Sigmoid colon (tissue), 7 donors: ENCODE data around the gene MGST2. TPM values are rescaled to one million over a fixed set of nuclear protein-coding genes. Genes with fewer than 3 reads are reported as not detected.

Experiments
- DNase-seq: peaks from one replicate; pipeline ENCODE4 v3.0.0-alpha.2; 2019
- H3K27ac ChIP-seq, 4 donors: fragments of 200-600 bp; sonication (generic); one replicate each; pipeline ENCODE4 v1.5.1; 2016 to 2019; ENCODE audit warnings: mild to moderate bottlenecking in 1 of 4
- H3K27me3 ChIP-seq, 3 donors: fragments of 200-600 bp; sonication (generic); one replicate each; pipeline ENCODE4 v1.5.1; 2019; ENCODE audit warnings: mild to moderate bottlenecking in 1 of 3
- H3K36me3 ChIP-seq, 4 donors: fragments of 200-600 bp; sonication (generic); one replicate each; pipeline ENCODE4 v1.5.1; 2016 to 2019
- H3K4me1 ChIP-seq, 4 donors: fragments of 200-600 bp; sonication (generic); one replicate each; pipeline ENCODE4 v1.5.1; 2017 to 2019
- H3K4me3 ChIP-seq, 4 donors: fragments of 200-600 bp; sonication (generic); one replicate each; pipeline ENCODE4 v1.5.1; 2017 to 2019; ENCODE audit warnings: mild to moderate bottlenecking in 2 of 4, moderate library complexity in 1 of 4
- H3K9me3 ChIP-seq, 4 donors: fragments of 200-600 bp in 3 of 4; sonication (generic) in 3 of 4; one replicate each; pipeline versions ENCODE4 v1.5.1 to v1.6.1; 2013 to 2019
- CTCF ChIP-seq, 4 experiments: fragments of 450-650 bp in 3 of 4; fragments of 200-600 bp in 1 of 4; IDR thresholded peaks; one replicate each; pipeline ENCODE4 v1.5.1; 2016 to 2019; ENCODE audit warnings: antibody characterized with exemption in 4 of 4, mild to moderate bottlenecking in 3 of 4, moderate library complexity in 2 of 4
- EP300 ChIP-seq, 4 donors: sonication (generic); formaldehyde crosslinking; IDR thresholded peaks; one replicate each; pipeline ENCODE4 v1.6.1; 2017; ENCODE audit warnings: antibody characterized with exemption in 4 of 4
- POLR2A ChIP-seq, 2 donors: fragments of 450-650 bp; IDR thresholded peaks; one replicate each; pipeline ENCODE4 v1.6.1; 2016; ENCODE audit warnings: antibody characterized with exemption in 2 of 2, mild to moderate bottlenecking in 2 of 2, moderate library complexity in 2 of 2
- POLR2AphosphoS5 ChIP-seq, 4 donors: sonication (generic); formaldehyde crosslinking; IDR thresholded peaks; one replicate each; pipeline ENCODE4 v1.6.1; 2017; ENCODE audit warnings: antibody characterized with exemption in 4 of 4
- WGBS, 2 donors: extraction: QIAGEN DNeasy Blood & Tissue Kit; methylation state at CpG; one replicate each; pipeline ENCODE4 v1.1.7; 2013; 5-methylcytosine and 5-hydroxymethylcytosine counted together
- intact Hi-C: fragments of 100-400 bp; cut with DNase I; formaldehyde crosslinking; loops from one replicate; pipeline ENCODE4 v1.15.1; 2023
- polyA plus RNA-seq, 3 donors: library from polyadenylated mRNA; stranded (reverse); fragments of 200-250 nt; gene quantifications; one replicate each; pipeline ENCODE4 v1.2.3, GENCODE V29; 2013
- total RNA-seq, 4 donors: library from RNA; depleted of rRNA; stranded (reverse); fragments of >200 nt; gene quantifications; one replicate each; pipeline ENCODE4 v1.1.0, GENCODE V29; 2016
- donor health status: healthy with polysubstance abuse.
- donor health status: Bipolar disorder and iron deficiency.
- donor health status: healthy.

Gene MGST2
- total and polyA plus RNA-seq, 7 donors, result 30.8 to 143 (median 48.2) TPM

DNA sequence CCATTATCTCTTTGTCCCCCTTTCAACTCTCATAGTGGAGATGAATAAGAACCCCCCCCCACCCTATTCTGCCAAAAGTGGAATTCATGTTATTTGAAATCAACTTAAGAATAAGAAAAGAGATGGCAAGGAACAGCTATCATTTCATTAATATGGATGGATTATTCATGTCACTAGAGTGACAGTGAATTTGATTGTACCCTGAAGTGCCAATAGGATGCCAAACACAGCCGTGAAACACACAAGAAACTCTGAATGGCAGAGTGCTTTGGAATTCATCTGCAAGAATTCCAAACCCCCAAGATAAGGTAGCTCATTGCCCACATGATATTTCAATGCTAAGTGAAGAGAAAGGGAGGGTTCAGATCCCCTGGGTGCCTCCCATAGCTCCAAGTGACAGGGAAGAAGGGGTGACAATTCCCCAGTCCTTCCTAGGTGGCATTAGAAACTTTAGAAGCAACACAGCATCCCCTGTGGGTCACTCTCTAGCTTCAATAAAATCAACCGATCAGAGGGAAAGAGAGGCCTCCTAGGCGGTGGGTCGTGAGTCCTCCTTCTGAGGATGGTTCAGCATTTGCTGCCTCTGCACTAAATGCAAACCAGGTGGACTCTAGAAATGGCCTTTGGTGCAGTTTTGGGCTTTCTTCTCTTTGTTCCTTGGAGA, 84.3 kb downstream of the MGST2 start:
- TF ChIP-seq EP300 (IDR thresholded peaks at IDR 0.05) (no peak), CTCF (IDR thresholded peaks at IDR 0.05) (no peak), POLR2AphosphoS5 (IDR thresholded peaks at IDR 0.05) (no peak), POLR2A (IDR thresholded peaks at IDR 0.05) (no peak)
- no peak overlapping the region for H3K27ac ChIP-seq
- intact Hi-C loops, result no loop called here
- no peaks in the 10 kb centered on the region for H3K4me1 ChIP-seq
- WGBS, 2 donors, result 92 to 98% methylated on average over 4 of the region's 4 CpGs
- no peaks in the 10 kb centered on the region for H3K27me3 ChIP-seq
- H3K4me3 ChIP-seq, result no peak overlapping the region
- DNase-seq, result no peak
- no peaks in the 10 kb centered on the region for H3K9me3 ChIP-seq
- no peaks in the 10 kb centered on the region for H3K36me3 ChIP-seq

DNA sequence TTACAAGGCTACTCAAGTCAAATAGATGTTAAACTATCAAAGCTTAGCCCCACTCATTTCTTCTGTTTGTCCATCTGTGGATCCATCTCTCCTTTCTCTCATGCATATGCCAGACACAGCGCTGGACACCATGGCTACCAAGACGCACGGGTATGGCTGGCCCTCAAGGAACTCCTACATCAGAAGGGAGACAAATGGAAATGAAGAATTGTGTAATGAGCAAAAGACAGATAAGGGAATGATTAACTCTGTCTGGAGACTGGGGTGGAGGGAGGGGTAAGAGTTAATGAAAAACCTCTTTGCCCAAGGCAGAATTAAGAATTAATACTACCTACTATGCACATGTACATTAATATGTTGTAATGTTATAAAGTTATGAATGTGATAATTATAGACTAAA, 88.1 kb downstream of the MGST2 start:
- Histone ChIP-seq H3K4me1 (no peaks in the 10 kb centered on the region), H3K27ac (no peak overlapping the region), H3K9me3 (no peaks in the 10 kb centered on the region), H3K4me3 (no peak overlapping the region), H3K36me3 (no peaks in the 10 kb centered on the region), H3K27me3 (no peaks in the 10 kb centered on the region)
- no peak for DNase-seq
- WGBS, 2 donors, result 93 to 95% methylated on average over 3 of the region's 3 CpGs
- intact Hi-C loops, result no loop called here
- TF ChIP-seq EP300 (IDR thresholded peaks at IDR 0.05) (no peak), POLR2AphosphoS5 (IDR thresholded peaks at IDR 0.05) (no peak), POLR2A (IDR thresholded peaks at IDR 0.05) (no peak)

Other genes with a start within 250 kb of the MGST2 start
- gene RAB33B, start 211.7 kb upstream of the MGST2 start, total RNA-seq, result 10 to 100 TPM; 13.6 to 15.6 (median 14.6) TPM
- gene RAB33B, start 211.7 kb upstream of the MGST2 start, polyA plus RNA-seq, result 1 to 10 TPM; 3.4 to 4.2 (median 3.6) TPM
- 100 to 1,000 TPM in 1 of 4 donors, 10 to 100 TPM in 3; 79.2 to 102 (median 82.7) TPM for gene SETD7, start 109.6 kb upstream of the MGST2 start, total RNA-seq
- gene SETD7, start 109.6 kb upstream of the MGST2 start, polyA plus RNA-seq, result 10 to 100 TPM in 2 of 3 donors, 1 to 10 TPM in 1; 7.9 to 18.6 (median 14.8) TPM